ENCODE measurements around the gene C19orf85. TPM values are rescaled to one million over a fixed set of nuclear protein-coding genes. Genes with fewer than 3 reads are reported as not detected.

The C19orf85 gene
- polyA plus RNA-seq, 1 of the 3 experiments (the other 2 are of a cell fraction) = not detected

- TF ChIP-seq RXRA (IDR thresholded peaks at IDR 0.05; ENCODE audit: borderline replicate concordance, low read depth) = no peak
- no peak for TF ChIP-seq FOSL2 (IDR thresholded peaks at IDR 0.05; ENCODE audit: borderline replicate concordance, low read depth)
- no peak for TF ChIP-seq NFIC (IDR thresholded peaks at IDR 0.05; ENCODE audit: borderline replicate concordance)
These were observed 28.6 kb upstream of the C19orf85 start (continued) for GRCh38 chr19:55493052-55493644.

DNA sequence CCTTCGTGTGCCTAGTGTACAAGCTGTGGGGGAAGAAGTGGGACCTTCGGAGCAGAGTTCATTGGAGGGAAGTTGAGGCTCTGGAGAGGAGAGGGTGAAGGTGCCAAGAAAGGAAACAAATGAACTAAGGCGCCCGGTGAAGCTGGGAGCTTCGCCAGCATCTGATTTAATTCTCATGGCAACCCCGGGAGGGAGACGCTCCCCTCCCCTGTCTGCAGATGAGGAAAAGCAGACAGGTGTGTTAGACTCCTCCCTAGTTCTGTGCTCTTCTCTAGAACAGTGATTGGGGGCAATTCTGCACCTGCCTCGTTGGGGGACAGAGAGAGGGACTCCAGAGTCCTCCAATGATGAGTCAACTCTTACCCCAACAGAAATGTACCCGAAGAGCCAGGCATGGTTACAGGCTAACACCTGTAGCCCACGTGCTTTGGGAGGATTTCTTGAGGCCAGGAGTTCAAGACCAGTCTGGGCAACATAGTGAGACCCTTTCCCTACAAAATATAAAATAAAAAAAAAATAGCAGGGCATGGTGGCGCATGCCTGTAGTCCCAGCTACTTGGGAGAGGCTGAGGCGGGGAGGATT is 27.9 kb upstream of the C19orf85 start:
- Histone ChIP-seq H2AFZ (ENCODE audit: low read depth) (no peak overlapping the region), H4K20me1 (ENCODE audit: insufficient read depth) (no peaks in the 10 kb centered on the region), H3K9me3 (no peaks in the 10 kb centered on the region), H3K27ac (ENCODE audit: low read depth in 2 of 2, low read length in 1 of 2) (no peak overlapping the region), H3K4me2 (no peak overlapping the region), H3K4me1 (ENCODE audit: control insufficient read depth in 1 of 2, insufficient read depth in 2 of 2, low read depth in 1 of 2, low read length in 1 of 2) (peaks cover 6 to 46% of the 10 kb centered on the region in 2 experiments; a peak in 3 of 4 replicates), H3K79me2 (ENCODE audit: insufficient read depth) (no peaks in the 10 kb centered on the region), H3K9ac (no peak overlapping the region), H3K4me3 (ENCODE audit: low read depth in 2 of 2, low read length in 1 of 2) (no peak overlapping the region), H3K9me2 (no peaks in the 10 kb centered on the region), H3K27me3 (ENCODE audit: insufficient read depth) (no peaks in the 10 kb centered on the region), H3F3A (replicated peaks; ENCODE audit: insufficient read depth) (peaks cover 14% of the 10 kb centered on the region), H3K36me3 (replicated peaks in 1 of 2; ENCODE audit: control insufficient read depth in 1 of 2, insufficient read depth in 2 of 2, low read length in 1 of 2) (no peaks in the 10 kb centered on the region)
- CTCF ChIA-PET = interaction anchor here (6.3 to 15.1 kb wide), 2 partner anchors 12 to 25 kb away, joined by 31 to 162 read pairs; no protein-coding TSS in a partner anchor
- 53% methylated on average over 12 of the region's 12 CpGs for WGBS (ENCODE audit: low lambda C conversion rate)
- POLR2A ChIA-PET = interaction anchor here (1.1 kb wide), 1 partner anchor 18 kb away, joined by 3 read pairs; no protein-coding TSS in a partner anchor
- DNase-seq = no peak
- TF ChIP-seq RFX5 (IDR thresholded peaks at IDR 0.05; ENCODE audit: low read length) (no peak), EP300 (IDR thresholded peaks at IDR 0.05; ENCODE audit: borderline replicate concordance in 1 of 2, low read depth in 1 of 2, low read length in 1 of 2) (no peak), NFIC (IDR thresholded peaks at IDR 0.05; ENCODE audit: borderline replicate concordance) (no peak), RCOR1 (IDR thresholded peaks at IDR 0.05; ENCODE audit: low read length) (no peak), YY1 (IDR thresholded peaks at IDR 0.05; ENCODE audit: low read depth) (no peak), USF2 (IDR thresholded peaks at IDR 0.05; ENCODE audit: borderline replicate concordance, low read depth, low read length) (no peak), FOXJ3 (CRISPR knock-in tag; IDR thresholded peaks at IDR 0.05) (no peak), CHD2 (IDR thresholded peaks at IDR 0.05; ENCODE audit: low read length, partially characterized antibody) (no peak), FOSL2 (IDR thresholded peaks at IDR 0.05; ENCODE audit: borderline replicate concordance, low read depth) (no peak), TAF1 (IDR thresholded peaks at IDR 0.05; ENCODE audit: borderline replicate concordance, low read depth, low read length) (no peak), SMC3 (IDR thresholded peaks at IDR 0.05; ENCODE audit: low read depth, low read length) (no peak), TCF12 (IDR thresholded peaks at IDR 0.05) (no peak), MXI1 (IDR thresholded peaks at IDR 0.05; ENCODE audit: low read depth, low read length) (no peak), JUND (IDR thresholded peaks at IDR 0.05) (no peak)
- TF ChIP-seq, protein P1, sequence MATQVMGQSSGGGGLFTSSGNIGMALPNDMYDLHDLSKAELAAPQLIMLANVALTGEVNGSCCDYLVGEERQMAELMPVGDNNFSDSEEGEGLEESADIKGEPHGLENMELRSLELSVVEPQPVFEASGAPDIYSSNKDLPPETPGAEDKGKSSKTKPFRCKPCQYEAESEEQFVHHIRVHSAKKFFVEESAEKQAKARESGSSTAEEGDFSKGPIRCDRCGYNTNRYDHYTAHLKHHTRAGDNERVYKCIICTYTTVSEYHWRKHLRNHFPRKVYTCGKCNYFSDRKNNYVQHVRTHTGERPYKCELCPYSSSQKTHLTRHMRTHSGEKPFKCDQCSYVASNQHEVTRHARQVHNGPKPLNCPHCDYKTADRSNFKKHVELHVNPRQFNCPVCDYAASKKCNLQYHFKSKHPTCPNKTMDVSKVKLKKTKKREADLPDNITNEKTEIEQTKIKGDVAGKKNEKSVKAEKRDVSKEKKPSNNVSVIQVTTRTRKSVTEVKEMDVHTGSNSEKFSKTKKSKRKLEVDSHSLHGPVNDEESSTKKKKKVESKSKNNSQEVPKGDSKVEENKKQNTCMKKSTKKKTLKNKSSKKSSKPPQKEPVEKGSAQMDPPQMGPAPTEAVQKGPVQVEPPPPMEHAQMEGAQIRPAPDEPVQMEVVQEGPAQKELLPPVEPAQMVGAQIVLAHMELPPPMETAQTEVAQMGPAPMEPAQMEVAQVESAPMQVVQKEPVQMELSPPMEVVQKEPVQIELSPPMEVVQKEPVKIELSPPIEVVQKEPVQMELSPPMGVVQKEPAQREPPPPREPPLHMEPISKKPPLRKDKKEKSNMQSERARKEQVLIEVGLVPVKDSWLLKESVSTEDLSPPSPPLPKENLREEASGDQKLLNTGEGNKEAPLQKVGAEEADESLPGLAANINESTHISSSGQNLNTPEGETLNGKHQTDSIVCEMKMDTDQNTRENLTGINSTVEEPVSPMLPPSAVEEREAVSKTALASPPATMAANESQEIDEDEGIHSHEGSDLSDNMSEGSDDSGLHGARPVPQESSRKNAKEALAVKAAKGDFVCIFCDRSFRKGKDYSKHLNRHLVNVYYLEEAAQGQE (IDR thresholded peaks at IDR 0.05; ENCODE audit: low read depth, low read length) = no peak
- TF ChIP-seq, protein P2, sequence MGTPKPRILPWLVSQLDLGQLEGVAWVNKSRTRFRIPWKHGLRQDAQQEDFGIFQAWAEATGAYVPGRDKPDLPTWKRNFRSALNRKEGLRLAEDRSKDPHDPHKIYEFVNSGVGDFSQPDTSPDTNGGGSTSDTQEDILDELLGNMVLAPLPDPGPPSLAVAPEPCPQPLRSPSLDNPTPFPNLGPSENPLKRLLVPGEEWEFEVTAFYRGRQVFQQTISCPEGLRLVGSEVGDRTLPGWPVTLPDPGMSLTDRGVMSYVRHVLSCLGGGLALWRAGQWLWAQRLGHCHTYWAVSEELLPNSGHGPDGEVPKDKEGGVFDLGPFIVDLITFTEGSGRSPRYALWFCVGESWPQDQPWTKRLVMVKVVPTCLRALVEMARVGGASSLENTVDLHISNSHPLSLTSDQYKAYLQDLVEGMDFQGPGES (IDR thresholded peaks at IDR 0.05; ENCODE audit: low read depth, low read length) = no peak
- TF ChIP-seq, protein P3, sequence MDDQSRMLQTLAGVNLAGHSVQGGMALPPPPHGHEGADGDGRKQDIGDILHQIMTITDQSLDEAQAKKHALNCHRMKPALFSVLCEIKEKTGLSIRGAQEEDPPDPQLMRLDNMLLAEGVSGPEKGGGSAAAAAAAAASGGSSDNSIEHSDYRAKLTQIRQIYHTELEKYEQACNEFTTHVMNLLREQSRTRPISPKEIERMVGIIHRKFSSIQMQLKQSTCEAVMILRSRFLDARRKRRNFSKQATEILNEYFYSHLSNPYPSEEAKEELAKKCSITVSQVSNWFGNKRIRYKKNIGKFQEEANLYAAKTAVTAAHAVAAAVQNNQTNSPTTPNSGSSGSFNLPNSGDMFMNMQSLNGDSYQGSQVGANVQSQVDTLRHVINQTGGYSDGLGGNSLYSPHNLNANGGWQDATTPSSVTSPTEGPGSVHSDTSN (IDR thresholded peaks at IDR 0.05) = no peak

All from SK-N-SH (cell line).